Measurements from ENCODE around the gene VGLL3.

GRCh38 chr3:86990734-86991481 is at the start of gene VGLL3:
- TF ChIP-seq FOS (IDR thresholded peaks at IDR 0.05; ENCODE audit: low read depth, low read length) = no peak
- no peak for TF ChIP-seq CEBPB (IDR thresholded peaks at IDR 0.05; ENCODE audit: low read depth, low read length)
- no peak for TF ChIP-seq NFE2L2 (IDR thresholded peaks at IDR 0.05; ENCODE audit: low read depth, low read length)
- TF ChIP-seq USF2 (IDR thresholded peaks at IDR 0.05; ENCODE audit: low read depth, low read length) = no peak
- no peak for TF ChIP-seq SMC3 (IDR thresholded peaks at IDR 0.05; ENCODE audit: low read depth, low read length)
- TF ChIP-seq MAFK (IDR thresholded peaks at IDR 0.05; ENCODE audit: low read depth, low read length) = no peak
- TF ChIP-seq, protein P1, sequence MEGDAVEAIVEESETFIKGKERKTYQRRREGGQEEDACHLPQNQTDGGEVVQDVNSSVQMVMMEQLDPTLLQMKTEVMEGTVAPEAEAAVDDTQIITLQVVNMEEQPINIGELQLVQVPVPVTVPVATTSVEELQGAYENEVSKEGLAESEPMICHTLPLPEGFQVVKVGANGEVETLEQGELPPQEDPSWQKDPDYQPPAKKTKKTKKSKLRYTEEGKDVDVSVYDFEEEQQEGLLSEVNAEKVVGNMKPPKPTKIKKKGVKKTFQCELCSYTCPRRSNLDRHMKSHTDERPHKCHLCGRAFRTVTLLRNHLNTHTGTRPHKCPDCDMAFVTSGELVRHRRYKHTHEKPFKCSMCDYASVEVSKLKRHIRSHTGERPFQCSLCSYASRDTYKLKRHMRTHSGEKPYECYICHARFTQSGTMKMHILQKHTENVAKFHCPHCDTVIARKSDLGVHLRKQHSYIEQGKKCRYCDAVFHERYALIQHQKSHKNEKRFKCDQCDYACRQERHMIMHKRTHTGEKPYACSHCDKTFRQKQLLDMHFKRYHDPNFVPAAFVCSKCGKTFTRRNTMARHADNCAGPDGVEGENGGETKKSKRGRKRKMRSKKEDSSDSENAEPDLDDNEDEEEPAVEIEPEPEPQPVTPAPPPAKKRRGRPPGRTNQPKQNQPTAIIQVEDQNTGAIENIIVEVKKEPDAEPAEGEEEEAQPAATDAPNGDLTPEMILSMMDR (conservative IDR thresholded peaks at IDR 0.05; ENCODE audit: low read depth, low read length) = peak; percentile 25
- TF ChIP-seq ELK1 (IDR thresholded peaks at IDR 0.05; ENCODE audit: borderline replicate concordance, low read depth, low read length) = no peak
- TF ChIP-seq POLR2A (IDR thresholded peaks at IDR 0.05; ENCODE audit: low read depth, low read length) = peak; percentile 92
- TF ChIP-seq BHLHE40 (IDR thresholded peaks at IDR 0.05; ENCODE audit: low read depth, low read length) = no peak
- TF ChIP-seq RFX5 (IDR thresholded peaks at IDR 0.05; ENCODE audit: low read depth, low read length) = 0 out of 2 replicates have a peak, but pooled peaks have one; percentile 7
